ENCODE results near the gene STK33.

The STK33 gene

GRCh38 chr11:8387693-8388092, 206.3 kb downstream of the STK33 start:
- H3K4me3 Mint-ChIP-seq = no peak overlapping the region
- H3K27me3 Mint-ChIP-seq = no peaks in the 10 kb centered on the region
- H3K27ac Mint-ChIP-seq = no peak overlapping the region
- no peaks in the 10 kb centered on the region for H3K4me1 Mint-ChIP-seq (ENCODE audit: low read depth)
- no peaks in the 10 kb centered on the region for H3K9me3 Mint-ChIP-seq (ENCODE audit: low read depth)
- no peaks in the 10 kb centered on the region for H3K36me3 Mint-ChIP-seq

GRCh38 chr11:8387141-8387540, 206.9 kb downstream of the STK33 start:
- Mint-ChIP-seq H3K27me3 (no peaks in the 10 kb centered on the region), H3K27ac (no peak overlapping the region)

GRCh38 chr11:8386134-8386864, 207.7 kb downstream of the STK33 start:
- H3K27me3 Mint-ChIP-seq = no peaks in the 10 kb centered on the region
- H3K4me1 Mint-ChIP-seq (ENCODE audit: low read depth) = no peaks in the 10 kb centered on the region
- no peak overlapping the region for H3K4me3 Mint-ChIP-seq
- H3K36me3 Mint-ChIP-seq = no peaks in the 10 kb centered on the region
- no peaks in the 10 kb centered on the region for H3K9me3 Mint-ChIP-seq (ENCODE audit: low read depth)
- H3K27ac Mint-ChIP-seq = no peak overlapping the region

More at GRCh38 chr11:8387141-8387540, 206.9 kb downstream of the STK33 start:
- no peaks in the 10 kb centered on the region for H3K9me3 Mint-ChIP-seq (ENCODE audit: low read depth)
- H3K4me3 Mint-ChIP-seq = no peak overlapping the region
- H3K36me3 Mint-ChIP-seq = no peaks in the 10 kb centered on the region
- H3K4me1 Mint-ChIP-seq (ENCODE audit: low read depth) = no peaks in the 10 kb centered on the region

GRCh38 chr11:8384199-8384821, 209.7 kb downstream of the STK33 start:
- Mint-ChIP-seq H3K27ac (no peak overlapping the region), H3K4me3 (no peak overlapping the region), H3K4me1 (ENCODE audit: low read depth) (no peaks in the 10 kb centered on the region), H3K9me3 (ENCODE audit: low read depth) (no peaks in the 10 kb centered on the region), H3K36me3 (no peaks in the 10 kb centered on the region), H3K27me3 (no peaks in the 10 kb centered on the region)

GRCh38 chr11:8383627-8384026, 210.4 kb downstream of the STK33 start:
- no peak overlapping the region for H3K4me3 Mint-ChIP-seq
- H3K36me3 Mint-ChIP-seq = no peaks in the 10 kb centered on the region
- no peak overlapping the region for H3K27ac Mint-ChIP-seq
- H3K27me3 Mint-ChIP-seq = no peaks in the 10 kb centered on the region
- no peaks in the 10 kb centered on the region for H3K4me1 Mint-ChIP-seq (ENCODE audit: low read depth)
- no peaks in the 10 kb centered on the region for H3K9me3 Mint-ChIP-seq (ENCODE audit: low read depth)

- Mint-ChIP-seq H3K4me1 (ENCODE audit: low read depth) (no peaks in the 10 kb centered on the region), H3K27ac (no peak overlapping the region), H3K27me3 (no peaks in the 10 kb centered on the region), H3K36me3 (no peaks in the 10 kb centered on the region), H3K9me3 (ENCODE audit: low read depth) (no peaks in the 10 kb centered on the region), H3K4me3 (no peak overlapping the region)
Measured at GRCh38 chr11:8383227-8383626, 210.8 kb downstream of the STK33 start.

DNA sequence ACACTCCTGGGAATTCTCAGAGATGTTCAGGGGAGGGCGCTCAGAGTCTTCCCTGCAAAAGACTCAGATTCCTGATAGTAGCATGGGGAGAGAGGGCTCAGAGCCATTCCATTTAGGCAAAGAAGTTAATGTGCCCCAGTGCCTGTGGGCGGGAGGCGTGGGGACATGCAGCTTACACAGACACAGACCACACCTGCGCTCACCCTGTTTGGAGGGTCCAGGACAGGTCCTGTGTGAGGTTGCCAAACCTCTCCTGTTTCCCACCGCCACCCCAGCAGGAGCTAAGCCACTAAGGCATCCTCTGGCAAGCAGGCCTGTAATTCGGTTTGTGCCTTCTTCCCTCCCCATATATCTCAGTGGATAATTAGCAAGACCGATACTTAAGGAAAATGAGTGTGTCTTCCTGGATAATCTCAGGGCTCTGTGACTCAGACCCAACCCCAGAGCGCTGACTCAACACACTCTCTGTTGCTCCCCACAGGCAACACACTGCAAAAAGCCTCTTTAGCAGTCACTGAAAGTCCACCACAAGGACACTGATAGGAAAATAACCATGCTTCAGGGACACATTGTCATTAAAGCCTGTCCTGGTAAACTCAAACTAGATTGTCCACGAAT, 211.5 kb downstream of the STK33 start:
- no peaks in the 10 kb centered on the region for H3K27me3 Mint-ChIP-seq
- no peaks in the 10 kb centered on the region for H3K9me3 Mint-ChIP-seq (ENCODE audit: low read depth)
- no peak overlapping the region for H3K27ac Mint-ChIP-seq
- H3K36me3 Mint-ChIP-seq = no peaks in the 10 kb centered on the region
- H3K4me1 Mint-ChIP-seq (ENCODE audit: low read depth) = no peaks in the 10 kb centered on the region
- no peak overlapping the region for H3K4me3 Mint-ChIP-seq

DNA sequence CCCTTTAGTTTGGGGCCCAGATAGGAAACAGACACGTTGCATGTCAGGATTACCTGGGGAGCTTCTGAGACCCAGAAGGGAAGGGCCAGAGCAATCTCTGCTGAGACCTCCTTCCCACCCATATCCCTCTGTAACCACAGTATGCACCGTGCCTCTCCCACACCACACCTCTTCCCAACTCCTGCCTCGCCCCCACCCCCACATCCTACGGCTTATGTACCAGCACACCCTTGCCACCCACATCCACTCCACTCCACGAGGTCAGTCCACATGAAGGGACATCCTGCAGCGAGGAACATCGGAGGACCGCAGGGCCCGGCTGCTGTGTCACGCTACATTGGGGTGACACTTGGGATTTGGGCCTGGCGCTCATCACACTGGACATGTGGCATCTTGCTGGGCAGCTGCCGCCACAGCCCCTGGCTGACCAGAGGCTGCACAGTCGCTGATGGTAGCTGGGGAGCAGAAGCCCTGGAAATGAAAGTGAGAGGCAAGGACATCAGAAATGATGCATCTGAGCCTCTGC, 212.1 kb downstream of the STK33 start:
- no peaks in the 10 kb centered on the region for H3K4me1 Mint-ChIP-seq (ENCODE audit: low read depth)
- H3K27me3 Mint-ChIP-seq = no peaks in the 10 kb centered on the region
- no peaks in the 10 kb centered on the region for H3K36me3 Mint-ChIP-seq
- H3K4me3 Mint-ChIP-seq = no peak overlapping the region
- H3K9me3 Mint-ChIP-seq (ENCODE audit: low read depth) = no peaks in the 10 kb centered on the region
- H3K27ac Mint-ChIP-seq = no peak overlapping the region

DNA sequence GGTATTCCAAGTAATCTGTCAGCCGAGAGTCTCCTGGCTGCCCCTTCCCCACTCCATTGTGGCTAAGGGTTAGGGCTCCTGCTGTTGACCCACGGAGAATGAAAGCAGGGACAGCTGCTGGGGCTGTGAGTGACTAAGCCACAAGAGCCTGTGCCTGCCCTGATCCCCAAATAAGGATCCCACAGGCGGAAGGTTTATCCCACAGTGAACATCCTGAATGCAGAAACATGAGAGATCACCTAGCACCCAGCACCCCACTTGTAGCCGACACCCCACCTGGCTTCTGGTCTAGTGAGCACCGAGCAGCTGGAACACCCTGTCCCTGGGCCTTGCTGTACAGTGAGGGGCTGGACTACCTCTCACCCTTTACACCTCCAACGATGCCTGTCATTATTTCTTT, 212.7 kb downstream of the STK33 start:
- Mint-ChIP-seq H3K4me3 (no peak overlapping the region), H3K36me3 (no peaks in the 10 kb centered on the region), H3K27ac (no peak overlapping the region), H3K4me1 (ENCODE audit: low read depth) (no peaks in the 10 kb centered on the region), H3K27me3 (no peaks in the 10 kb centered on the region), H3K9me3 (ENCODE audit: low read depth) (no peaks in the 10 kb centered on the region)

GRCh38 chr11:8375932-8376331, 218.1 kb downstream of the STK33 start:
- Mint-ChIP-seq H3K4me3 (no peak overlapping the region), H3K36me3 (no peaks in the 10 kb centered on the region), H3K27me3 (no peaks in the 10 kb centered on the region), H3K4me1 (ENCODE audit: low read depth) (no peaks in the 10 kb centered on the region), H3K27ac (no peak overlapping the region), H3K9me3 (ENCODE audit: low read depth) (no peaks in the 10 kb centered on the region)

- H3K4me1 Mint-ChIP-seq (ENCODE audit: low read depth) = no peaks in the 10 kb centered on the region
- H3K36me3 Mint-ChIP-seq = no peaks in the 10 kb centered on the region
- no peaks in the 10 kb centered on the region for H3K9me3 Mint-ChIP-seq (ENCODE audit: low read depth)
- H3K4me3 Mint-ChIP-seq = no peak overlapping the region
- no peak overlapping the region for H3K27ac Mint-ChIP-seq
- no peaks in the 10 kb centered on the region for H3K27me3 Mint-ChIP-seq
Measured at GRCh38 chr11:8375460-8375859, 218.6 kb downstream of the STK33 start.

DNA sequence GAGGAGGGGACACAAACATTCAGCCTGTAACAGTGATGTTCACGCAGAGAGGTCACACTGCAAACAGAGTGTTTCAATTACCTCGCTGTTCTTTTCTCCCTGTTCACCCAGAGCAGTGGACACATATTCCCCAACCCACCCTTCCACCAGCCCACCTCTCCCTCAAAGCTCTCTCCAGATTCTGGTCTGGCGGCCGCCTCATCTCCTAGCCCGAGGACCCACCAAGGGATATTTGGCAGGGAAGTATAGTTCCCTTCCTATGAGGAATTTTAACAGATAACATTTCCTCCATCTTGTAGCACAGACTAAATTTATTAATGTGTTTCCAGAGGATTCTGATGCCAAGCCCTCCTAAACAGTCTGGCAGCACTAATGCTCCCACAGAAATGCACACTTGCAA, 219.3 kb downstream of the STK33 start:
- Mint-ChIP-seq H3K36me3 (no peaks in the 10 kb centered on the region), H3K4me1 (ENCODE audit: low read depth) (no peaks in the 10 kb centered on the region), H3K27ac (no peak overlapping the region), H3K27me3 (no peaks in the 10 kb centered on the region), H3K9me3 (ENCODE audit: low read depth) (no peaks in the 10 kb centered on the region), H3K4me3 (no peak overlapping the region)

DNA sequence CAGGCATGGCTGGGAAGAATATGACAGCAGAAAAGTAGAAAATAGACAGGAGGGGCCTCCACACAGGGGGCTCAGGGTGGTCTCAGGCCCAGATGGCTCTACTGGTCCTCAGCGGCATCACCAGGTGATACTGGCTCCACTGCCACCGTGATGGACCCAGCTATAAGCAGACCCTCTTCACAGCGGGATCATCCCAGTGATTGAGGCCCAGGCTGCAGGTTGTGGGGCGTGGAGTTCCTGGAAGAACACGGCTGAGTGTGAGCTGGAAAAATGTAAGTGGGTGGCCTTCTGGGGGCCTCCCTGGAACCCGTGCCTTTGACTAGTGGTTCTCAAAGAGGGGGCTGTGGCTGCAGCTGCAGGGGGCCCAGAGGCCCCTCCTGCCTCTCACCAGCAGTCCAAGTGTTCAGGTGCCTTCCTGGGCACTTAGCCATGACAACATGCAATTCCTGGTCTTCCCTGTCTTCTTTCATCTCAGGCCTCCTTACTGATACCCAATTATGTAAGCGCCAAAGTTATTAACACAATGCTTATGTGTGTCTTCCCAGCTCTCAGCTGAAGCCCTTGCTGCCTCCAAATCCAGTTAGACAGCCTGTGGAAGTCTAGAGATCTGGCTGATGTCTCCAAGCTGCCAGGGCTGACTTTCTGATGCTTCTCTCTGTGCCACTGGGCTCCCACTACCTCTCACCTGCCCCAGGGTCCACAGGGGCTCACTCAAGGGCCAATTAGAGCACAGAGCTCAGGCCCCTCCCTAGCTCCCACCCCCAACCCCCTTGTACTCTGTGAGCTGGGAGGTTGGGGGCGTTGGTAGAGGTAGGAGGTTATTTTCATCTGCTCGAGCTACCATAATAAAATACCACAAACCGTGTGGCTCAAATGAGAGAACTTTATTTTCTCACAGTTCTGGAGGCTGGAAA, 220.3 kb downstream of the STK33 start:
- no peaks in the 10 kb centered on the region for H3K27me3 Mint-ChIP-seq
- H3K36me3 Mint-ChIP-seq = no peaks in the 10 kb centered on the region
- H3K27ac Mint-ChIP-seq = no peak overlapping the region
- H3K4me1 Mint-ChIP-seq (ENCODE audit: low read depth) = no peaks in the 10 kb centered on the region
- no peaks in the 10 kb centered on the region for H3K9me3 Mint-ChIP-seq (ENCODE audit: low read depth)
- no peak overlapping the region for H3K4me3 Mint-ChIP-seq

DNA sequence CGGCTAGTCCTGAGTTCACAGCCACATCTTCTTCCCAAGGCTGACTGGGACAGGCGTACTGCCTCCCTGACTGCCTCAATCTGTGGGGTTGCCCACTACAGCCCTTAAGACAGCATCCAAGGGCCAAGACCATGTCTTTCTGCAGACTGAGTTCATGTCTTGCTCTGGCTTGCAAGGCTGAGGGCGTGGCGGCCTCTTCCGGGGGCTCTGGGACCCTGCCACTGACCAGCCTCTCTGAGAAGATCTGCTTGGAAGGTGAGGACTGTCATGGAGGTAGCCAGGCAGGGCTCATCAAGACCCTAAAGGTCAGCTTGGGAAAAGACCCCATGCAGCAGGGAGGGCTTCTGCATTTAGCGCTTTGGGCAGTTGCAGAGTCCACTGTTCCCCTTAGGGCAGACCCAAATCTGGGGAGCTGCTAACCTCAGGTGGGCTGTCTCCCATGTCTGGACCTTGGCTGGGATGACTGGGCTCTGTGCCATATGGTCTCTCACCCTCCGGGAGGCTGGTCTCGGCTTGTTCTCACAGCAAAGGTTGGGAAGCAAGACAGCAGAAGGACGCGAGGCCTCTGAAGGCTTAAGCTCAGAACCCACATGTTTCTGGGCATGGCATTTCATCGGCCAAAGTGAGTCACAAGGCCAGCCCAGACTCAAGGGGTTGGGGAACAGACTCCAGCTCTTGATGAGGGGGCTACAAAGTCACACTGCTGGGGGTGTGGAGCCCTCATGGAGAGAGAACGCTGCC, 221.2 kb downstream of the STK33 start:
- Mint-ChIP-seq H3K9me3 (ENCODE audit: low read depth) (no peaks in the 10 kb centered on the region), H3K27ac (no peak overlapping the region), H3K27me3 (no peaks in the 10 kb centered on the region), H3K36me3 (no peaks in the 10 kb centered on the region), H3K4me3 (no peak overlapping the region), H3K4me1 (ENCODE audit: low read depth) (no peaks in the 10 kb centered on the region)
